Panc1 (cell line): ENCODE measurements around the gene SUSD6. TPM values are rescaled to one million over a fixed set of nuclear protein-coding genes. Genes with fewer than 3 reads are reported as not detected.

Source experiments
- ATAC-seq: fragments of 200-7000 bp; cut with Tn5 transposase; 2 replicates; pipeline ENCODE4 v1.9.1; 2020; ENCODE audit warnings: mild to moderate bottlenecking, moderate library complexity
- BruUV-seq: library from RNA; stranded (reverse); fragments of 400-500 nt; replicated peaks from 2 replicates; lab custom pipeline; 2021; lab: Mats Ljungman, UMichigan
- CTCF ChIA-PET: fragments of 300-600 bp; sonication (Branson Sonifier 250); formaldehyde crosslinking; loops from one replicate; lab custom pipeline; 2022; ENCODE audit warnings: antibody characterized with exemption; lab: Charles Lee
- POLR2A ChIA-PET: fragments of 300-600 bp; sonication (Branson Sonifier 250); formaldehyde crosslinking; loops from one replicate; lab custom pipeline; 2022; ENCODE audit warnings: antibody characterized with exemption; lab: Charles Lee
- DNase-seq: peaks from one replicate; pipeline ENCODE4 v3.0.0-alpha.2; 2010; ENCODE audit warnings: low read depth, low spot score
- H3K27ac ChIP-seq: 2 replicates; pipeline ENCODE4 v1.5.1; 2011; ENCODE audit warnings: mild to moderate bottlenecking, low read length, inconsistent platforms
- H3K27me3 ChIP-seq: fragments of 200-500 bp; sonication (Bioruptor generic); 2 replicates; pipeline ENCODE4 v1.6.0; 2014; ENCODE audit warnings: low read length, inconsistent platforms; ENCODE audit not compliant: control insufficient read depth, insufficient read depth
- H3K36me3 ChIP-seq: fragments of 200-500 bp; sonication (Bioruptor generic); 2 replicates; pipeline ENCODE4 v1.5.1; 2014; ENCODE audit warnings: inconsistent platforms, mild to moderate bottlenecking, low read length, moderate library complexity; ENCODE audit not compliant: control insufficient read depth, insufficient read depth
- H3K4me1 ChIP-seq: 2 replicates; pipeline ENCODE4 v1.5.1; 2011; ENCODE audit warnings: inconsistent platforms, mild to moderate bottlenecking, low read length, moderate library complexity; ENCODE audit not compliant: control insufficient read depth, insufficient read depth
- H3K4me3 ChIP-seq, 2 experiments: 2 replicates each; pipeline ENCODE4 v1.5.1; 2011 to 2012; ENCODE audit warnings: low read depth in 2 of 2, low read length in 2 of 2, mild to moderate bottlenecking in 2 of 2, inconsistent platforms in 1 of 2, moderate library complexity in 1 of 2
- H3K9me3 ChIP-seq: fragments of 200-500 bp; sonication (Bioruptor generic); 2 replicates; pipeline ENCODE4 v1.5.1; 2014; ENCODE audit warnings: low read depth, mild to moderate bottlenecking, inconsistent platforms, low read length, moderate library complexity; ENCODE audit not compliant: control insufficient read depth, insufficient read depth
- CTCF ChIP-seq: fragments of 450-650 bp; IDR thresholded peaks from 2 replicates; pipeline ENCODE4 v1.5.1; 2017; ENCODE audit warnings: mild to moderate bottlenecking
- POLR2AphosphoS5 ChIP-seq: IDR thresholded peaks from 2 replicates; pipeline ENCODE4 v1.6.1; 2012; ENCODE audit warnings: mild to moderate bottlenecking, low read depth, low read length, moderate library complexity
- REST ChIP-seq, 2 experiments: IDR thresholded peaks; 2 replicates each; pipeline ENCODE4 v1.6.1; 2011 to 2012; ENCODE audit warnings: low read depth in 2 of 2, control low read depth in 1 of 2, low read length in 1 of 2, mild to moderate bottlenecking in 1 of 2, moderate library complexity in 1 of 2; ENCODE audit not compliant: insufficient read depth in 1 of 2
- SIN3A ChIP-seq: IDR thresholded peaks from 2 replicates; pipeline ENCODE4 v1.6.1; 2012; ENCODE audit warnings: low read depth, mild to moderate bottlenecking, low read length, moderate library complexity, borderline replicate concordance; ENCODE audit not compliant: insufficient read depth
- TCF7L2 ChIP-seq: IDR thresholded peaks from 2 replicates; pipeline ENCODE4 v1.6.1; 2011; ENCODE audit warnings: mild to moderate bottlenecking, low read depth, low read length, inconsistent platforms
- in situ Hi-C: cut with HindIII; loops from 2 replicates; pipeline ENCODE4 v1.10.0; 2016; ENCODE audit warnings: low sequenced_read_pairs, low pct_unique_long_range_greater_than_20kb
- intact Hi-C: fragments of 100-400 bp; cut with micrococcal nuclease; formaldehyde crosslinking; loops from one replicate; pipeline ENCODE4 v1.10.0; 2022; ENCODE audit not compliant: unreplicated experiment
- total RNA-seq: library from RNA; stranded (reverse); gene quantifications from one replicate; pipeline ENCODE4 v1.2.1, GENCODE V29; 2021; ENCODE audit not compliant: unreplicated experiment

SUSD6 gene
- total RNA-seq, 1 experiment from 2014 or later: 10.9 TPM

- DNase-seq: no peak
- in situ Hi-C loops: no loop called here
- H3K4me1 ChIP-seq: peaks cover 4% of the 10 kb centered on the region
- H3K36me3 ChIP-seq: no peaks in the 10 kb centered on the region
- ChIA-PET POLR2A (no interaction called here), CTCF (no interaction called here)
- no peak for ATAC-seq
- TF ChIP-seq SIN3A (no peak), REST (IDR thresholded peaks at IDR 0.05; ENCODE audit: insufficient read depth in 1 of 2, low read depth in 2 of 2, low read length in 1 of 2) (no peak), POLR2AphosphoS5 (no peak), TCF7L2 (no peak), CTCF (no peak)
- H3K27me3 ChIP-seq: no peaks in the 10 kb centered on the region
- intact Hi-C loops: no loop called here
- no peaks in the 10 kb centered on the region for H3K9me3 ChIP-seq
- H3K27ac ChIP-seq: no peak overlapping the region
- BruUV-seq: no TSS peak
- H3K4me3 ChIP-seq: no peak overlapping the region
Measured at GRCh38 chr14:69654116-69654515, 42.7 kb downstream of the SUSD6 start.

GRCh38 chr14:69657950-69658355 lies 46.6 kb downstream of the SUSD6 start:
- TF ChIP-seq POLR2AphosphoS5 (no peak), CTCF (no peak), REST (IDR thresholded peaks at IDR 0.05; ENCODE audit: insufficient read depth in 1 of 2, low read depth in 2 of 2, low read length in 1 of 2) (no peak), TCF7L2 (no peak), SIN3A (no peak)
- no TSS peak for BruUV-seq
- intact Hi-C loops: no loop called here
- no peaks in the 10 kb centered on the region for H3K9me3 ChIP-seq
- H3K27me3 ChIP-seq: no peaks in the 10 kb centered on the region
- H3K4me3 ChIP-seq: no peak overlapping the region
- no peaks in the 10 kb centered on the region for H3K36me3 ChIP-seq
- CTCF ChIA-PET: no interaction called here
- POLR2A ChIA-PET: no interaction called here
- H3K27ac ChIP-seq: no peak overlapping the region
- ATAC-seq (no peak), DNase-seq (no peak)
- in situ Hi-C loops: no loop called here
- peaks cover 10% of the 10 kb centered on the region for H3K4me1 ChIP-seq
